ENCODE measurements around the gene SORCS2.

Gene SORCS2

DNA sequence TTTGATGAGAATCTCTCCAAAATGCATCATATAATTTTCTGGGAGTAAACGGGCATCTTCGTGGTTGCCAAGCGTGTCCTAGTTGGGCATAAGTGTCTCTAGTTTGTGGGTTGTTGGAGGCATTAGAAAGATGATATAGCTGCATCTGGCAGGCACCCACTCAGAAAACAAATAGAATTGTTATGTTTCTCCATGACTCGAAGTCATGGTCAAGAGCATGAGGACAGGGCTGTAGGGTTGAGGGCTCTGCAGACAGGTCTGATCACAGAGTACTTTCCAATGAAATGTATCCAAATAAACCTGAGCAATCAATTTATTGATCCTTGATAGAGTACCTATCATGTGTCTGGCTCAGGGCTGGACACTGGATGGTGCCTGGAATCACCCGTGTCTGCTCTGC lies 82.7 kb downstream of the SORCS2 start:
- no peak for DNase-seq

- no peak for DNase-seq
Measured at GRCh38 chr4:7275490-7276154, 83.3 kb downstream of the SORCS2 start.

DNA sequence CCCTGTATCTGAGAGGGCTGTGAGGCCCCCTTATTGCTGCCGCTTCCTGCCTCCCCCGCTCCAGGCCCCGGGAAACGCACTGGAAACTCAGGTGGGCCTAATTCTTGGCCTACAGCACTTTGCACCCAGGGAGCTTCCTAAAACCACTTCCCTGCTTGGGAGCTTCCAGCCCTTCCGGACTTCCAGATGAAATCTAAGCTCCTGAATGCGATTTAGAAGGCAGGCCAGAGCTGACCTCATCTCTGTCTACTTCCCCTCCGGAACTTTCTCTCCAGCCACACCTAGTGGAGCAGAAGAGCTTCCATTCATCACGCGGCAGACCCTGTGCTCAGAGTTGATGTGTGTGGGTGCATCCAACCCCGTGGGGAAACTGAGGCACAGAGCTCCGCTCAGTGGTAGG lies 84.2 kb downstream of the SORCS2 start:
- no peak for DNase-seq

DNA sequence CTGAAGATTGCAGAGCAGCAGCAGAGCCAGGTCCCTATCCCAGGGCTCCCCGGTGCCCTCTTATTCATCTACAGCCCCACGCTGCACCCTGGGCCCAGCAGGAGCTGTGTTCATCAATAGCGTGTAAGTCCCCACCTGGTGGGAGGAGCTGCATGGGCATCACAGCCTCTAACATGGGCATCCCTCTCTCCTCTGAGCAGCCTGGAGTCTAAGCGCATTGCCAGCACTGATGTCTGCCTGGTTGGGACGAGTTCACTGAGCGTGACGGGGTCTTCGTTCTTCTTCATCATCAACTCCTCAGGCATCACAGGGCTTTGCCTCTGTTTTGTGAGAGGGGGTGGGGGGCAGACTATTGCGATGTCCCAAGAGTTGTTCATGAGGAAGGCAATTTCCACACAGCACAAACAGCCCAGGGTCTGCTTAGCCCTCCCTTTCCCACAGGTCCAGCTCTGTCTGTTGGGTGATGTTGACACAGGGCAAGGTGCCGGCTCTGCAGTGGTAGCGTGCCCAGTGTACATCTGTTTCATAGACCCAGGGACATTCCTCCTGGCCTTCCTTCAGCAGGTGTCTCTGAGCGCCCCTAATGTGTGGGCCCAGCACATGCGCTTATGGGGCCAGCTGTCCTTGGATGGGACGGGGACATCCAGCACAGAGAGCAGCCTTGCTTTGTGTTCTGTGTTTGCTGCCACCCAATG lies 85.9 kb downstream of the SORCS2 start:
- DNase-seq, result no peak

- no peak for DNase-seq
Measured at GRCh38 chr4:7278981-7279380, 86.6 kb downstream of the SORCS2 start.

- no peak for DNase-seq
Measured at GRCh38 chr4:7279902-7280301, 87.6 kb downstream of the SORCS2 start.

- DNase-seq, result no peak
Measured at GRCh38 chr4:7280926-7281690, 88.8 kb downstream of the SORCS2 start.

- no peak for DNase-seq
Measured at GRCh38 chr4:7281691-7282665, 89.6 kb downstream of the SORCS2 start.

DNA sequence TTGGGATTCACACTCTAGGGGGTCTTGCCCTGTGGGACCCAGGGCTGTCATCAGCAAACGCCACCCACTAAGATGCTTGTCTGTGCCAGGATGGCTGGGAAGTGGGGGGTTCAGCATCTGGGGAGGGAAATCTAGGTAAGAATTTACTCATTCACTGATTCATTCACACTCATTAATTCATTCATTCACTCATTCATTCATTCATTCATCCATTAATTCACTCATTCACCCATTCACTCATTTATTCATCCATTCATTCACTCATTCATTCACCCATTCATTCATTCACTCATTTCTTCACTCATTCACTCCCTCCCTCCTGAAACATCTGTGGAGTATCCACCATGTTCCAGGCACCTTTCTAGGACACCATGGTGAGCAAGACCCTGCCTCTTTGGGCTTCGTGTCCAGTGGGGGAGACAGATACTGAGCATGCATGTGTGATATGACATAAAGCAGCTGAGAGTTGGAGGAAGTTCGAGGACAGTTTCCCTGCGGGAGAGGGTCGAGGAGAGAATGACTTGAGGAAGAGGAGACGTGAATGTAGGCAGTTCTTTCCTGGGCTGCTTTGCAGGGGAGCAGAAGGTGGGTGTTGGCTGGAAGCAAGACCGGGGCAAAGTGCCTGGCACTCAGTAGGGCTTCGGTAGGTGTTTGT lies 90.6 kb downstream of the SORCS2 start:
- no peak for DNase-seq

- no peak for DNase-seq
Measured at GRCh38 chr4:7285244-7286094, 93.1 kb downstream of the SORCS2 start.

- no peak for DNase-seq
Measured at GRCh38 chr4:7286170-7286569, 93.8 kb downstream of the SORCS2 start.

DNA sequence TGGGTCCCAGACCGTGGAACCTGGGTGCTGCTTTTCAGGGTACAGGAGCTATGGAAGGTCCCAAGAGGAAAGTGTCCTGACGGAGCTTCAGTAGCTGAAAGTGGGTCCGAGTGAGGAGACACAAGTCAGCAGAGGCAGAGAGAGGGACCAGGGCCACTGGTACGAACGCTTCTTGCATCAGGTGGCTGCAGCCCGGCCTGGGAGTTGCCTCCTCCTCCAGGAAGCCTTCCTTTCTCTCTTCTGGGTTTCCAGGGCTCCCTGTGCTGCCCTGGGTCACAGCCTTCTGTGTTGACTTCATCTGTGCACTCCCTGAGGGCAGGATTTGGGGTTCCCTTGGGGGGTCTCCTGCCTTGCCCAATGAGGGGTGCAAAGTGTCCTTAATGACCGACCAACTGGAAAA lies 94.5 kb downstream of the SORCS2 start:
- DNase-seq, result no peak

DNA sequence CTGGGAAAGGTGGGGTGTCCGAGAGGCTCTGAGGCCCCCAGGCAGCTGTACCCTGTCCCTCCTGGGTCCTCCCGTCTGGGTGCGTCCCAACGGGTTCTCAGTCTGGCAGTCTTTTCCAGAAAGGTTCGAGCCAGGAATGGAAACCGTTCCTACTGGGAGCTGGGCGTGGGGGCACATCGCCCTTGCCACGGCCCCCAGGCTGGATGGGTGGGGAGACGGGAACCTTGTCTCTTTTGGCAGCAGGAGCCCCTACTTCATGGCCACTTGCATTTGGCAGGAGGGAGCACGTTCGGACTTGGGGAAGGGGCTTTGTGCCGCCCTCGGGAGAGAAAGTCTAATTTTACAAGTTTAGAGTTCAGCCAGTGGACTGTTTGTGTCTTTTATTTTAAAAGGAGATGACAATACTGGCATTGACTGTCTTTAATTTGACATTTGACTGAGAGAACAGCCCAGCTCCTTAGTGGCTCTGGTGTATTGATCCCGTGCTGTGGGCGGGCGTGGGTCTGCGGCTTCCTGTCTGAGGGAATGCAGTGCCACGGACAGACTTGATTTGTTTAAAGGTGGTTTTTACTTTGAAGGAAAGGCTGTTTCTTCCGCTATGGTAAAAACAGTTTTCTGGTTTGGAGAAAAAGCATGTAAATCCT lies 95.1 kb downstream of the SORCS2 start:
- no peak for DNase-seq

DNA sequence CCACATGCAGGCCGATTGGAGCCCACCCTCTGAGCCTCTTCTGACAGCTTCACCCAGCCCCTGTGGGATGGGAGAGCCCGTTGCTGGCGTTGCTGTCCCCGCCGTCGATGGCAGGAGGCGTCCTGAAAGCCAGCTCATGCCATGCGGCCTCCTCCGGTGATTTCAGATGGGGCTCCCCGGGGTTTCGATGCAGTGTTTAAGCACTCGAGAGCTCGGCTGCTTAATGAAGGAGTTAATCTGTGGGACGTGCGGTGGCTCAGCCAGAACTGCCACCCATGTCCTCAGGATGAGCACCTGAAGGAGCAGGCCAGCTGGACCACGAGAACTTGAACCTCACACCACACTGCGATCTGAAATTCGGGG lies 95.6 kb downstream of the SORCS2 start:
- no peak for DNase-seq

DNA sequence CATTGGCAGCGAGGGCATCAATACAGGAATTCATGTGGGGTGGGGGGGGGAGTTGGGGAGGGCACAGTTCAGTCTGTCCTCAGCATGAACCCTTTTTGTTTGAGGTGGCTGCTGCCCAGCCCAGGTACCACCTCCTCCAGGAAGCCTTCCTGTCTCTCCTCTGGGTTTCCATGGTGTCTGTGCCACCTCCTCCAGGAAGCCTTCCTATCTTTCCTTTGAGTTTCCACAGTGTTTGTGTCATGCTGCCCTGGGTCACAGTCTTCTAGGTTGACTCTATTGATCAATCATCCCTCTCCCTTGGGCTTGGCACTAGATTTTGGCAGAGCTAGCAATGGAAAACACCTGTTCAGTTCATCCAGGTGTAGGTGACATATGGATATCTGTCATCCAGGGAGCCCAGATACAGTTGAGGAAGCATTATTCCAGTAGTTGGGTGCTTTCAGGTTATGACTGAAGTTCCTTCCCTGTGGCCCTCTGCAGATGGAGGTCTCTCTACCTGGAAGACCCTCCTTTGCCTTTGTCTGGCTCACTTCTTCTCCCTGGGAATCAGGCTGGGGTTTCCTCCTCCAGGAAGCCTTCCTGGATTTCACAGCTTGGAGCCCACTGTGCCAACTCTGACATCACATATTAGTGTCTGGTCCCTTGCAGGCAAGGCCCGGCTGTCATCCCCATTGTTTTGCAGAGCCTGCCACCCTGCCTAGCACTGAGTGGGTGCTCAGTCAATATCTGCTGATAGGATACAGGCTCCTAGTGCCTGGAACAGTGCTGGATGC lies 96.6 kb downstream of the SORCS2 start:
- no peak for DNase-seq

DNA sequence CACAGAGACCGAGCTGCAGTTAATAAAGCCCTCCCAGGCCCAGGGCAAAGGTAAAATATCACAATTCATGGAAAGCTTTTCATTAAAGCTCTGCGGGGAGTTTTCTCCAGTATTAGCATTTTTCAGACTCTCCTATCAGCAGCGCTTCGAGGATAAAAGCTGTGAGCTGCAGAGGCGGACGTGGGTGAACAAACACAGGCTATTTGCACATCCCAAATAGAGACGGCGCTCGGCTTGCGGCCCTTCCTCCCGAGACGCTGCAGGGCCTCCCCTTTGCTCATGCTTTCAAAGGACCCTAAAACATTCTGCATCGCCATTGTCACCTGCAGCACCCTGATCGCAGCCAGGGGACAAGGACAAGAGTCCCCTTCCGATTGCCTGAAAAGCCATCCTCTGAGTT lies 97.3 kb downstream of the SORCS2 start:
- DNase-seq, result no peak

DNA sequence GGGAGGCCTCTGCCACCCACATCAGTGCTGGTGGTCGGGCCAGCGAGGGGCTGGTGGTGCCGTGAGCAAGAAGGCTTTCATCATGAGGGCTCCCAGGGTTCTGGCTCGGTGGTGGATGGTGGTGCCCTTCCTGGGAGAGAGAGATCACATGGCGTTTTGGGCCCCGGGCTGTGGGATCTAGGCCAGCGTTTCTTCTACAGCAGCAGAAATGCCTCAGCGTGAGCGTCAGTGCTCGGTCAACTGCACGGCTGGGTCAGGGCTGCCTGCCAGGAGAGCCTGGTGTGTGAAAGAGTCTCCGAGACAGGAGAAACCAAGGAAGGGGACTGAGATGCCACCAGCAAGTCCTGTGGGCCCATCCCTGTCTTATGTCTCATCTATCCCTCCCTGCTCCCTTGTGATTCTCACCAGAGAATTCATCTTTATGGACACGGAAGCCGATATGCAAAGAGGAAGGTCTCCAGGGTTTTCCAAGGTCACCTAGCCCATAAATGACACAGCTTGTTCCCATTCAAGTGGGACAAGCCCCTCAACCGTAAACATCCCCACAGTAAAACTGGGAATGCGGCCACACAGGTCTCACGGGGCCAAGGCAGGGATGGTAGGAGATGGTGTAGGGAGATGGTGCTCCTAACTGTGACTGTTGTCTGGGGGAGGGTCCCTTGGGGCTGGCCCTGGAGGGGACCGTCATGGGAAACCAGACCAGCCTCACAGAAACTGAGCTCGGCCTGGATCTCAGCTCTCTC lies 99.2 kb downstream of the SORCS2 start:
- DNase-seq, result no peak

- no peak for DNase-seq
Measured at GRCh38 chr4:7293703-7294102, 101.4 kb downstream of the SORCS2 start.

- peak; percentile 6 for DNase-seq
Measured at GRCh38 chr4:7294176-7294756, 101.9 kb downstream of the SORCS2 start.
